ENCODE data around the gene PLIN1. TPM values are rescaled to one million over a fixed set of nuclear protein-coding genes. Genes with fewer than 3 reads are reported as not detected.

Gene PLIN1
- total and polyA plus RNA-seq, 2 donors (not counting 3 experiments of a cell fraction or from before 2014, with no cell fraction given), result 0.07 TPM; not detected in 1

DNA sequence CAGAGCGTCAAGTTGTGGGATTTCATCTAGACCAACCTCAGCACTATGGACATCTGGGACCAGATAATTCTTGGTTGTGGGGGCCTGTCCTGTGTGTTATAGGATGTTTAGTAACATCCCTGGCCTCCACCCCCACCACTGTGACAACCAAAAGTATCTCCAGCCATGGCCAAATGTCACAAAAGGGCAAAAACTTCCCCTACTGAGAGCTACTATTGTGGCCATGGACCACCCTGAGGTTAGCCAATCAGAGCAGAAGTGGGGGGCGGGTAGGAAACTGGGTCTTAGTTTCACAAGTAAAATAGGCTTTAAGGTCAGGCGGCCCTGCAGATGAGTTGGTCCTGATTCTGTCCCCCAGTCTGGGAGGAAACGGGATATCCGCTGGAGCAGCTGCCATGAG is 49.3 kb downstream of the PLIN1 start:
- H3K27me3 ChIP-seq (ENCODE audit: control insufficient read depth in 2 of 2, insufficient read depth in 2 of 2, low read length in 2 of 2), result no peaks in the 10 kb centered on the region
- no peak for DNase-seq (ENCODE audit: low read depth, low spot score)
- CTCF ChIA-PET, result interaction anchor here (1.4 kb wide), 1 partner anchor 18 kb away, joined by 4 read pairs; no protein-coding TSS in a partner anchor
- no peaks in the 10 kb centered on the region for H3K79me2 ChIP-seq (ENCODE audit: control insufficient read depth, insufficient read depth, low read length)
- no peaks in the 10 kb centered on the region for H3K9me3 ChIP-seq (replicated peaks; ENCODE audit: control insufficient read depth, insufficient read depth, low read length)
- no peaks in the 10 kb centered on the region for H4K20me1 ChIP-seq (replicated peaks; ENCODE audit: control insufficient read depth, extremely low read depth, insufficient read depth, low read length)
- H3K9ac ChIP-seq (replicated peaks; ENCODE audit: extremely low read depth, insufficient read depth, low read length), result no peak overlapping the region
- peaks cover 10 to 52% of the 10 kb centered on the region in 2 experiments for H3K36me3 ChIP-seq (ENCODE audit: control insufficient read depth in 2 of 2, extremely low read depth in 1 of 2, insufficient read depth in 2 of 2, low read length in 2 of 2)
- no peaks in the 10 kb centered on the region for H3K4me1 ChIP-seq (ENCODE audit: control insufficient read depth, extremely low read depth, insufficient read depth, low read length)
- no peaks in the 10 kb centered on the region for H3K9me1 ChIP-seq (replicated peaks; ENCODE audit: control insufficient read depth, extremely low read depth, insufficient read depth, low read length)
- intact Hi-C loops (cut with micrococcal nuclease), result no loop called here
- H3K4me2 ChIP-seq (ENCODE audit: insufficient read depth, low read length), result no peak overlapping the region
- dilution Hi-C loops (cut with MboI; ENCODE audit: extremely low pct_ligation_motif_present, low sequenced_read_pairs), result no loop called here
- H3K4me3 ChIP-seq (replicated peaks in 1 of 3; ENCODE audit: insufficient read depth in 1 of 3, low read depth in 1 of 3, low read length in 3 of 3), result no peak overlapping the region
- no peak overlapping the region for H3K27ac ChIP-seq (ENCODE audit: insufficient read depth, low read depth, low read length)
- no peak overlapping the region for H2AFZ ChIP-seq (ENCODE audit: low read depth, low read length)
- BruUV-seq (replicated peaks), result no TSS peak
- POLR2A ChIA-PET, result no interaction called here
- FAIRE-seq, result no peak
- TF ChIP-seq MYC (IDR thresholded peaks at IDR 0.05; ENCODE audit: low read depth, low read length) (no peak), EZH2 (IDR thresholded peaks at IDR 0.05; ENCODE audit: borderline replicate concordance, low read depth, low read length, severe bottlenecking) (no peak), JUN (IDR thresholded peaks at IDR 0.05; ENCODE audit: borderline replicate concordance, insufficient read depth, insufficient read length, low read depth) (no peak), GATA2 (IDR thresholded peaks at IDR 0.05; ENCODE audit: insufficient read depth, insufficient read length, low read depth, low read length) (no peak), POLR2A (IDR thresholded peaks at IDR 0.05; ENCODE audit: low read depth, low read length) (no peak), POLR2AphosphoS5 (IDR thresholded peaks at IDR 0.05; ENCODE audit: insufficient read depth, low read depth, low read length) (no peak), FOS (IDR thresholded peaks at IDR 0.05; ENCODE audit: borderline replicate concordance, insufficient read depth, low read length) (no peak)
- TF ChIP-seq, protein P1, sequence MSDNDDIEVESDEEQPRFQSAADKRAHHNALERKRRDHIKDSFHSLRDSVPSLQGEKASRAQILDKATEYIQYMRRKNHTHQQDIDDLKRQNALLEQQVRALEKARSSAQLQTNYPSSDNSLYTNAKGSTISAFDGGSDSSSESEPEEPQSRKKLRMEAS (IDR thresholded peaks at IDR 0.05; ENCODE audit: insufficient read depth, insufficient read length), result no peak
- TF ChIP-seq, protein P2, sequence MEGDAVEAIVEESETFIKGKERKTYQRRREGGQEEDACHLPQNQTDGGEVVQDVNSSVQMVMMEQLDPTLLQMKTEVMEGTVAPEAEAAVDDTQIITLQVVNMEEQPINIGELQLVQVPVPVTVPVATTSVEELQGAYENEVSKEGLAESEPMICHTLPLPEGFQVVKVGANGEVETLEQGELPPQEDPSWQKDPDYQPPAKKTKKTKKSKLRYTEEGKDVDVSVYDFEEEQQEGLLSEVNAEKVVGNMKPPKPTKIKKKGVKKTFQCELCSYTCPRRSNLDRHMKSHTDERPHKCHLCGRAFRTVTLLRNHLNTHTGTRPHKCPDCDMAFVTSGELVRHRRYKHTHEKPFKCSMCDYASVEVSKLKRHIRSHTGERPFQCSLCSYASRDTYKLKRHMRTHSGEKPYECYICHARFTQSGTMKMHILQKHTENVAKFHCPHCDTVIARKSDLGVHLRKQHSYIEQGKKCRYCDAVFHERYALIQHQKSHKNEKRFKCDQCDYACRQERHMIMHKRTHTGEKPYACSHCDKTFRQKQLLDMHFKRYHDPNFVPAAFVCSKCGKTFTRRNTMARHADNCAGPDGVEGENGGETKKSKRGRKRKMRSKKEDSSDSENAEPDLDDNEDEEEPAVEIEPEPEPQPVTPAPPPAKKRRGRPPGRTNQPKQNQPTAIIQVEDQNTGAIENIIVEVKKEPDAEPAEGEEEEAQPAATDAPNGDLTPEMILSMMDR (IDR thresholded peaks at IDR 0.05; ENCODE audit: extremely low read depth in 1 of 2, insufficient read depth in 1 of 2, low read depth in 1 of 2, low read length in 2 of 2), result no peak

Data from endothelial cell of umbilical vein (primary cell).